PC-9 (cell line): ENCODE data around the gene CHCHD2. TPM values are rescaled to one million over a fixed set of nuclear protein-coding genes. Genes with fewer than 3 reads are reported as not detected.

Experiments
- BruUV-seq: library from RNA; stranded (reverse); fragments of 400-500 nt; replicated peaks from 2 replicates; lab custom pipeline; 2021; lab: Mats Ljungman, UMichigan
- CTCF ChIA-PET: fragments of 300-600 bp; sonication (Branson Sonifier 250); formaldehyde crosslinking; loops from one replicate; lab custom pipeline; 2022; ENCODE audit warnings: antibody characterized with exemption; lab: Charles Lee
- POLR2A ChIA-PET: fragments of 300-600 bp; sonication (Branson Sonifier 250); formaldehyde crosslinking; loops from one replicate; lab custom pipeline; 2022; ENCODE audit warnings: antibody characterized with exemption; ENCODE audit not compliant: unreplicated experiment; lab: Charles Lee
- DNase-seq, 2 experiments: peaks; one replicate each; pipeline versions ENCODE4 v3.0.0 to v3.0.0-alpha.2; 2015 to 2022; ENCODE audit warnings: mixed read lengths in 1 of 2
- H2AFZ ChIP-seq: fragments of 200-600 bp; sonication (generic); 2 replicates; pipeline ENCODE4 v1.8.1; 2017; ENCODE audit warnings: antibody characterized with exemption
- H3F3A ChIP-seq: fragments of 200-600 bp; sonication (generic); 2 replicates; pipeline ENCODE4 v1.8.1; 2017; ENCODE audit warnings: antibody characterized with exemption, mild to moderate bottlenecking, low read depth; ENCODE audit not compliant: insufficient read depth
- H3K27ac ChIP-seq: fragments of 200-600 bp; sonication (generic); 2 replicates; pipeline ENCODE4 v1.6.1; 2016; ENCODE audit warnings: mixed run types
- H3K27me3 ChIP-seq: fragments of 200-600 bp; sonication (generic); 2 replicates; pipeline ENCODE4 v1.6.1; 2016; ENCODE audit warnings: low read depth, mixed run types; ENCODE audit not compliant: insufficient read depth
- H3K36me3 ChIP-seq: fragments of 200-600 bp; sonication (generic); 2 replicates; pipeline ENCODE4 v1.6.1; 2016; ENCODE audit warnings: low read depth, mixed run types
- H3K4me1 ChIP-seq: fragments of 200-600 bp; sonication (generic); replicated peaks from 2 replicates; pipeline ENCODE4 v1.6.1; 2016; ENCODE audit warnings: mixed run types; ENCODE audit not compliant: insufficient read depth
- H3K4me2 ChIP-seq: fragments of 200-600 bp; sonication (generic); 2 replicates; pipeline ENCODE4 v1.6.1; 2017; ENCODE audit warnings: mixed run types
- H3K4me3 ChIP-seq: fragments of 200-600 bp; sonication (generic); 2 replicates; pipeline ENCODE4 v1.6.1; 2016; ENCODE audit warnings: mixed run types
- H3K79me2 ChIP-seq: fragments of 200-600 bp; sonication (generic); 2 replicates; pipeline ENCODE4 v1.6.1; 2017; ENCODE audit warnings: low read depth, mixed run types
- H3K9me2 ChIP-seq: fragments of 200-600 bp; sonication (generic); 2 replicates; pipeline ENCODE4 v1.8.1; 2017; ENCODE audit warnings: mild to moderate bottlenecking; ENCODE audit not compliant: insufficient read depth
- H3K9me3 ChIP-seq: fragments of 200-600 bp; sonication (generic); 2 replicates; pipeline ENCODE4 v1.8.1; 2016; ENCODE audit warnings: low read depth; ENCODE audit not compliant: insufficient read depth
- H4K20me1 ChIP-seq: fragments of 200-600 bp; sonication (generic); 2 replicates; pipeline ENCODE4 v1.8.1; 2017; ENCODE audit not compliant: insufficient read depth
- EZH2 ChIP-seq: fragments of 200-600 bp; sonication (generic); IDR thresholded peaks from 2 replicates; pipeline ENCODE4 v1.8.0; 2017; ENCODE audit warnings: antibody characterized with exemption, low read depth
- intact Hi-C: fragments of 100-400 bp; cut with micrococcal nuclease; formaldehyde crosslinking; loops from one replicate; pipeline ENCODE4 v1.10.0; 2022; ENCODE audit not compliant: unreplicated experiment
- total RNA-seq: library from RNA; stranded (reverse); gene quantifications from 2 replicates; pipeline ENCODE4 v1.2.3, GENCODE V29; 2021
- TF ChIP-seq, protein P1 (sequence below): fragments of 200-600 bp; sonication (generic); conservative IDR thresholded peaks from 2 replicates; pipeline ENCODE4 v1.6.1; 2017; ENCODE audit warnings: mixed run types, antibody characterized with exemption, mild to moderate bottlenecking, moderate library complexity

CHCHD2 gene
- total RNA-seq, 1 experiment from 2014 or later: 978 TPM

DNA sequence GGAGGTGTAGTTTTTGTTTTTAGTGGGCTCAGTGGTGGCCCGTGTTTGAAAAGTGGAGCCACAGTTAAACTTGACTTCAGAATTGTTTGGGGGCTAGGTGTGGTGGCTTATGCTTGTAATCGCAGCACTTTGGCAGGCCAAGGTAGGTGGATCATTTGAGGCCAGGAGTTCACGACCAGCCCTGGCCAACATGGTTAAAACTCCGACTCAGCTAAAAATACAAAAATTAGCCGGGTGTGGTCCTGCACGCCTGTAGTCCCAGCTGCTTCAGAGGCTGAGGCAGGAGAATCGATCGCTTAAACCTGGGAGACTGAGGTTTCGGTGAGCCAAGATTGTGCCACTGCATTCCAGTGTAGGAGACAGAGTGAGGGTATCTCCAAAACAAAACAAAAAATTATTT, 52.9 kb downstream of the CHCHD2 start:
- no TSS peak for BruUV-seq
- ChIA-PET CTCF (no interaction called here), POLR2A (no interaction called here)
- H3F3A ChIP-seq: peaks cover 71% of the 10 kb centered on the region
- no peaks in the 10 kb centered on the region for H3K27me3 ChIP-seq
- H3K79me2 ChIP-seq: peaks cover 97% of the 10 kb centered on the region
- no peak for DNase-seq
- H3K4me2 ChIP-seq: peak overlapping the region; percentile 92
- H3K36me3 ChIP-seq: peaks cover 58% of the 10 kb centered on the region
- H3K27ac ChIP-seq: peak overlapping the region; percentile 40
- no peaks in the 10 kb centered on the region for H3K9me2 ChIP-seq
- no peak overlapping the region for H2AFZ ChIP-seq
- peaks cover 46% of the 10 kb centered on the region for H4K20me1 ChIP-seq
- H3K4me3 ChIP-seq: peak overlapping the region; percentile 97
- peaks cover 43% of the 10 kb centered on the region for H3K4me1 ChIP-seq
- TF ChIP-seq, protein P1, sequence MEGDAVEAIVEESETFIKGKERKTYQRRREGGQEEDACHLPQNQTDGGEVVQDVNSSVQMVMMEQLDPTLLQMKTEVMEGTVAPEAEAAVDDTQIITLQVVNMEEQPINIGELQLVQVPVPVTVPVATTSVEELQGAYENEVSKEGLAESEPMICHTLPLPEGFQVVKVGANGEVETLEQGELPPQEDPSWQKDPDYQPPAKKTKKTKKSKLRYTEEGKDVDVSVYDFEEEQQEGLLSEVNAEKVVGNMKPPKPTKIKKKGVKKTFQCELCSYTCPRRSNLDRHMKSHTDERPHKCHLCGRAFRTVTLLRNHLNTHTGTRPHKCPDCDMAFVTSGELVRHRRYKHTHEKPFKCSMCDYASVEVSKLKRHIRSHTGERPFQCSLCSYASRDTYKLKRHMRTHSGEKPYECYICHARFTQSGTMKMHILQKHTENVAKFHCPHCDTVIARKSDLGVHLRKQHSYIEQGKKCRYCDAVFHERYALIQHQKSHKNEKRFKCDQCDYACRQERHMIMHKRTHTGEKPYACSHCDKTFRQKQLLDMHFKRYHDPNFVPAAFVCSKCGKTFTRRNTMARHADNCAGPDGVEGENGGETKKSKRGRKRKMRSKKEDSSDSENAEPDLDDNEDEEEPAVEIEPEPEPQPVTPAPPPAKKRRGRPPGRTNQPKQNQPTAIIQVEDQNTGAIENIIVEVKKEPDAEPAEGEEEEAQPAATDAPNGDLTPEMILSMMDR: no peak
- TF ChIP-seq EZH2: no peak
- intact Hi-C loops: loop anchor here (5.0 kb wide), 1 partner anchor 686 kb away; the partner anchor contains the start of gene LANCL2
- H3K9me3 ChIP-seq: no peaks in the 10 kb centered on the region

Other genes starting within 250 kb of the CHCHD2 start
- not detected in 2 replicates for gene SEPTIN14, start 243.7 kb downstream of the CHCHD2 start, total RNA-seq
- 2.3 and 3.5 TPM in 2 replicates for gene ZNF713, start 219.0 kb downstream of the CHCHD2 start, total RNA-seq
- 38.2 and 39.6 TPM in 2 replicates for gene MRPS17, start 154.6 kb downstream of the CHCHD2 start, total RNA-seq
- 96.1 and 97.5 TPM in 2 replicates for gene NIPSNAP2, start 141.9 kb downstream of the CHCHD2 start, total RNA-seq
- gene PSPH, start 55.0 kb downstream of the CHCHD2 start, total RNA-seq: 89.5 and 103 TPM in 2 replicates
- 308 and 323 TPM in 2 replicates for gene CCT6A, start 54.7 kb downstream of the CHCHD2 start, total RNA-seq
- gene SUMF2, start 42.2 kb downstream of the CHCHD2 start, total RNA-seq: 256 and 305 TPM in 2 replicates
- 2.7 and 3.9 TPM in 2 replicates for gene PHKG1, start 13.5 kb downstream of the CHCHD2 start, total RNA-seq
- not detected in 2 replicates for gene NUPR2, start 9.9 kb upstream of the CHCHD2 start, total RNA-seq